C4-2B (cell line): ENCODE measurements around the gene NF1.

Source experiments
- H3K27ac ChIP-seq: fragments of 450-650 bp; 2 replicates; pipeline ENCODE4 v1.5.1; 2017
- CTCF ChIP-seq: fragments of 450-650 bp; conservative IDR thresholded peaks from 2 replicates; pipeline ENCODE4 v1.5.1; 2017; ENCODE audit warnings: mild to moderate bottlenecking
- ZFX ChIP-seq: fragments of 450-650 bp; IDR thresholded peaks from 2 replicates; pipeline ENCODE4 v1.6.1; 2017

Gene NF1

GRCh38 chr17:31130286-31131224 is 35.8 kb downstream of the NF1 start:
- TF ChIP-seq CTCF = no peak
- no peak for TF ChIP-seq ZFX
- no peak overlapping the region for H3K27ac ChIP-seq

DNA sequence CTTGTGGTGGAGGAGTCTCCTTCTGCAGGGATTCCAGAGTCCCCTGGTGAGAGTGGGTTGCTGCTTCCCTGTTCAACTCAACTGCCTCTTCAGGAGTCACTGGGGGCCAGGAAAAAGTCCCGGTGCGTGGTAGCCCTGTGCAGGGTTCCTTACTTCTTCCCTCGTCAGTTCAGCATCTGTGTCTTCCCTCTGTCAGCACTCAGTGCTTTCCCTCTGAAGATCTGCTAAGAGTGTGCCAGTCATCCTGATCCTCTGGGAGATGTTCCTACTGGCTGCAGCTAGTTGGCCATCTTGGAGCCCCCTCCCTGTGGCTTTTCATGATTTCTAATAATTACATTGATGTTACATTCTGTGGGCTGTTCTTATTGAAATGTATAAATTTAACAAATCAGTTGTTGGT is 36.5 kb downstream of the NF1 start:
- no peak overlapping the region for H3K27ac ChIP-seq
- no peak for TF ChIP-seq ZFX
- TF ChIP-seq CTCF = no peak

GRCh38 chr17:31132977-31133376 is 38.2 kb downstream of the NF1 start:
- no peak overlapping the region for H3K27ac ChIP-seq
- no peak for TF ChIP-seq CTCF
- TF ChIP-seq ZFX = no peak

- no peak for TF ChIP-seq CTCF
- TF ChIP-seq ZFX = no peak
- no peak overlapping the region for H3K27ac ChIP-seq
Measured at GRCh38 chr17:31134576-31134975, 39.8 kb downstream of the NF1 start.

DNA sequence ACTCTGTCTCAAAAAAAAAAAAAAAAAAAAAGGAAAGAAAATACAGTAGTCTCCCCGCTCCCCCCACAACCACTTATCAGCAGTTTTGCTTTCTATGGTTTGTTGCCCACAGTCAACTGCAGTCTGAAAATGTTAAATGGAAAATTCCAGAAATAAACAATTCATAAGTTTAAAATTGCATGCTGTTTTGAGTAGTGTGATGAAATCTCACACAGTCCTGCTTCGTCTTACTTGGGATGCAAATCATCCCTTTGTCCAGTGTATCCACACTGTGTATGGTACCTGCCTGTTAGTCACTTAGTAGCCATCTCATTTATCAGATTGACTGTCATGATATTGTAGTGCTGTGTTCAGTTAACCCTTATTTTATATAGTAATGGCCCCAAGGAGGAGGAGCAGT is 41.5 kb downstream of the NF1 start:
- TF ChIP-seq ZFX (no peak), CTCF (no peak)
- no peak overlapping the region for H3K27ac ChIP-seq

DNA sequence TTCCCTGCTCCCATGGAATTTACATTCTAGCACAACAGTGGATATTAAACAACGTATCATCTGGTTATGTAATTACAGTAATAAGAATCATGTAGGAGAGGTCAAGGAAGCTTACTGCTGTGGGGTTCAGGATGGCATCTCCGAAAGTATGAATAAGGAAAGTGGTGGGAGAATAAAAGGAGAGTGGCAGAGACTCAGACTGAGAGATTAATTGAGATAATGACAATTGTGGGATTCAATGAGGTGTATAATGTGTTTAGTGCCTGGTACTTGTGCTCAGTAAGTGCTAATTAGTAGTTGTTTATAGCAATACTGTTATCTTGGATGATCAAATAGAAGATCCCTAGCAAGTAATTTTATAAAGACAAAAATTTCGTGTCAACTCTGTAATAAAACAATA is 45.3 kb downstream of the NF1 start:
- no peak overlapping the region for H3K27ac ChIP-seq
- TF ChIP-seq CTCF (no peak), ZFX (no peak)

GRCh38 chr17:31144428-31144827 is 49.7 kb downstream of the NF1 start:
- no peak overlapping the region for H3K27ac ChIP-seq
- TF ChIP-seq CTCF (no peak), ZFX (no peak)
